Activated CD4-positive, alpha-beta memory T cell treated with anti-CD3 and anti-CD28 coated beads for 36 hours (primary cell): ENCODE data around the gene SH3GLB2. TPM values are rescaled to one million over a fixed set of nuclear protein-coding genes. Genes with fewer than 3 reads are reported as not detected.

Experiments used
- CTCF ChIA-PET: fragments of 350-600 bp; sonication (Branson Sonifier 250); formaldehyde crosslinking; loops from one replicate; lab custom pipeline; 2021; ENCODE audit warnings: antibody characterized with exemption, inconsistent platforms; lab: Charles Lee
- POLR2A ChIA-PET: fragments of 350-600 bp; sonication (Branson Sonifier 250); formaldehyde crosslinking; loops from one replicate; lab custom pipeline; 2021; ENCODE audit warnings: antibody characterized with exemption; lab: Charles Lee
- DNase-seq: peaks from one replicate; pipeline ENCODE4 v3.0.0-alpha.2; 2020
- H3K27ac Mint-ChIP-seq: one replicate; pipeline ENCODE4 v1.8.0; 2021; ENCODE audit warnings: mixed read lengths
- H3K27me3 Mint-ChIP-seq: one replicate; pipeline ENCODE4 v1.8.0; 2021; ENCODE audit warnings: mixed read lengths
- H3K36me3 Mint-ChIP-seq: one replicate; pipeline ENCODE4 v1.8.0; 2021; ENCODE audit warnings: mixed read lengths
- H3K4me1 Mint-ChIP-seq: one replicate; pipeline ENCODE4 v1.8.0; 2021; ENCODE audit warnings: low read depth, mixed read lengths
- H3K4me3 Mint-ChIP-seq: one replicate; pipeline ENCODE4 v1.8.0; 2021; ENCODE audit warnings: mild to moderate bottlenecking, mixed read lengths
- H3K9me3 Mint-ChIP-seq: one replicate; pipeline ENCODE4 v1.8.0; 2021; ENCODE audit warnings: mixed read lengths
- intact Hi-C: fragments of 100-400 bp; cut with micrococcal nuclease; formaldehyde crosslinking; loops from one replicate; pipeline ENCODE4 v1.15.1; 2023
- total RNA-seq, 2 experiments: library from RNA; stranded (reverse); gene quantifications; one replicate each; pipeline ENCODE4 v1.2.3, GENCODE V29; 2021

The SH3GLB2 gene
- total RNA-seq, 2 experiments from 2014 or later = 59.5 to 62.3 TPM

DNA sequence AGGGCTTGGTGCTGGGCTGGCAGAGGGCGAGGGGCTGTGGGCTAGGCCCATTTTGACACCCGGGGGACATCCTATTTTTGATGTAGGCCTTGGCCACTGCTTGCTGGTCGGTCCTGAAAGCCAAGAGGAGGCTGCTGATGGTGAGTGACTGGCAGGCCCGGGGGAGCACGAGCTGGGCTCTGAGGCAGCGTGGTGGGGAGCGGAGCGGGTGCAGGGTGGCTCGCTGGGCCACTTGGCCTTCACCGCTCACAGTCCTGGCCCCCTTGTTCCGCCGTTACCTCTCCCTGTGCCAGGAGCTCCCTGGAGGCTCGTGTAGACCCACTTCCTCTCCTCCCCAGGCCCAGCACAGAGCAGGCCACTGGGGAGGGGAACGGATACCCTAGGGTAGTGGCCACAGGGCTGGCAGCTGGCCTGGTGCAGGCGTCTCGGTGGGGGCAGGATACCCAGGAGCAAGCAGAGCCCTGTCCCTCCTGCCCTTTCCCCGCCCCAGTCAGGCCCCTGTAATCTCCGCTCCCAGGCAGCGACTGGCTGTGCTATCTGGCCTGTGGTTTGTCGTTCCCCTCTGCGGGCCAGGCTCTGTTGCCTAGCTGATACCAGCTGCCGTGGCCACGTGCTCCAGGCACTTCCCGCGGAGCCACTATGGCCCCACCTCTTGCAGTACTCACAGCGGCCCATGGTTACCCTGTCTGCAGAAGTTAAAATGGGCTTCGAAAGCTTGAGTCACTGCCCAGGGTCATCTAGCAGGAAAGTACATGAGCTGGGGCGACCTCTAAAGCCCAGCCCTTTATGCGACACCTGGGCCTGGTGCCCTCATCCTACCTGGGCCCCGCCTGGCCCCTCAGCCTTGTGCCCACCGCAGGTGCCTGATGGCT is 41.1 kb upstream of the SH3GLB2 start:
- DNase-seq = peak; percentile 58
- no peaks in the 10 kb centered on the region for H3K27me3 Mint-ChIP-seq
- intact Hi-C loops = no loop called here
- peaks cover 14% of the 10 kb centered on the region for H3K4me1 Mint-ChIP-seq
- CTCF ChIA-PET = no interaction called here
- POLR2A ChIA-PET = interaction anchor here (0.5 kb wide), 1 partner anchor 597 kb away, joined by 3 read pairs; no protein-coding TSS in a partner anchor
- no peaks in the 10 kb centered on the region for H3K9me3 Mint-ChIP-seq
- peaks cover 2% of the 10 kb centered on the region for H3K36me3 Mint-ChIP-seq
- no peak overlapping the region for H3K4me3 Mint-ChIP-seq
- H3K27ac Mint-ChIP-seq = peak overlapping the region; percentile 62

DNA sequence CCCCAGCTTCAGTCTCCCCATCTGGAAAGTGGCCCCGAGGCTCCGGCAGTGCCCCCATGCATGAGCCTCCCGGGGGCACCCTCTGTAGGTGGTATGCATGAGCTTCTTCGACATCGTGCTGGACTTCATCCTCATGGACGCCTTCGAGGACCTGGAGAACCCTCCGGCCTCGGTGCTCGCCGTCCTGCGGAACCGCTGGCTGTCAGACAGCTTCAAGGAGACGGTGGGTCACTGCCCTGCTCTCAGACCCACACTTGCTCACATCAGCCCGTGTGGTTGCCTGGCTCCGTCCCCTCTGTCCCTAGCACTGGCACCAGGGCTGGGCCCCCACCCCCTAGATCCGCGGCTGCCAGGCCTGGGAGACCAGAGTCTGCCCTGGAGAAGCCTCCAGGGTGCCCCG is 40.0 kb upstream of the SH3GLB2 start:
- H3K9me3 Mint-ChIP-seq = no peaks in the 10 kb centered on the region
- POLR2A ChIA-PET = interaction anchor here (0.5 to 1.0 kb wide), 3 partner anchors 17 to 598 kb away, joined by 3 to 5 read pairs (median 3); no protein-coding TSS in a partner anchor
- no peak for DNase-seq
- H3K4me1 Mint-ChIP-seq = peaks cover 9% of the 10 kb centered on the region
- no peaks in the 10 kb centered on the region for H3K27me3 Mint-ChIP-seq
- no peak overlapping the region for H3K4me3 Mint-ChIP-seq
- intact Hi-C loops = no loop called here
- peaks cover 6% of the 10 kb centered on the region for H3K36me3 Mint-ChIP-seq
- CTCF ChIA-PET = no interaction called here
- H3K27ac Mint-ChIP-seq = no peak overlapping the region

GRCh38 chr9:129064499-129064908 is 36.4 kb upstream of the SH3GLB2 start:
- H3K27ac Mint-ChIP-seq = no peak overlapping the region
- peaks cover 7% of the 10 kb centered on the region for H3K4me1 Mint-ChIP-seq
- intact Hi-C loops = no loop called here
- no peak for DNase-seq
- CTCF ChIA-PET = no interaction called here
- no peaks in the 10 kb centered on the region for H3K27me3 Mint-ChIP-seq
- POLR2A ChIA-PET = no interaction called here
- peaks cover 10% of the 10 kb centered on the region for H3K36me3 Mint-ChIP-seq
- no peak overlapping the region for H3K4me3 Mint-ChIP-seq
- H3K9me3 Mint-ChIP-seq = no peaks in the 10 kb centered on the region

- intact Hi-C loops = no loop called here
- Mint-ChIP-seq H3K4me1 (no peaks in the 10 kb centered on the region), H3K27me3 (no peaks in the 10 kb centered on the region), H3K9me3 (no peaks in the 10 kb centered on the region), H3K36me3 (peaks cover 13% of the 10 kb centered on the region), H3K4me3 (no peak overlapping the region), H3K27ac (no peak overlapping the region)
- ChIA-PET POLR2A (no interaction called here), CTCF (no interaction called here)
- DNase-seq = no peak
These were observed 34.9 kb upstream of the SH3GLB2 start for GRCh38 chr9:129063061-129063460.

DNA sequence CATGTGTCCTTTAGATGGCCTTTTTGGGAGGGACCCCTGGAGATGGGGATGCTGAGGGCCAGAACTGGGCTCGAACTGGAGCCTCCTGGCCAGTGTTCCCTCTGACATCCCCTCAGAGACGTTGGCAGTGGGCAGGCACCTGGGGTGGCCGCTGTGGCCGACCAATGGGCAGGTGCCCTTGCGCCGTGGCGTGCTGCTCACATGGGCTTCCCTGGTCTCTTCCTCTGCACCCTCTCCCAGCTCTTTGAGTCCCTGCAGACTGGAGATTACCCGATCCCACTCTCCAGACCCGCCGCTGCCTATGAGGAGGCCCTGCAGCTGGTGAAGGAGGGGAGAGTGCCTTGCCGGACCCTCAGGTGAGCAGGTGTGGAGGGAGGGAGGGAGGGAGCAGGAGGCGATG is 32.9 kb upstream of the SH3GLB2 start:
- ChIA-PET POLR2A (no interaction called here), CTCF (no interaction called here)
- Mint-ChIP-seq H3K27me3 (no peaks in the 10 kb centered on the region), H3K4me1 (no peaks in the 10 kb centered on the region), H3K9me3 (no peaks in the 10 kb centered on the region), H3K36me3 (peaks cover 13% of the 10 kb centered on the region), H3K4me3 (no peak overlapping the region), H3K27ac (no peak overlapping the region)
- no peak for DNase-seq
- intact Hi-C loops = no loop called here

DNA sequence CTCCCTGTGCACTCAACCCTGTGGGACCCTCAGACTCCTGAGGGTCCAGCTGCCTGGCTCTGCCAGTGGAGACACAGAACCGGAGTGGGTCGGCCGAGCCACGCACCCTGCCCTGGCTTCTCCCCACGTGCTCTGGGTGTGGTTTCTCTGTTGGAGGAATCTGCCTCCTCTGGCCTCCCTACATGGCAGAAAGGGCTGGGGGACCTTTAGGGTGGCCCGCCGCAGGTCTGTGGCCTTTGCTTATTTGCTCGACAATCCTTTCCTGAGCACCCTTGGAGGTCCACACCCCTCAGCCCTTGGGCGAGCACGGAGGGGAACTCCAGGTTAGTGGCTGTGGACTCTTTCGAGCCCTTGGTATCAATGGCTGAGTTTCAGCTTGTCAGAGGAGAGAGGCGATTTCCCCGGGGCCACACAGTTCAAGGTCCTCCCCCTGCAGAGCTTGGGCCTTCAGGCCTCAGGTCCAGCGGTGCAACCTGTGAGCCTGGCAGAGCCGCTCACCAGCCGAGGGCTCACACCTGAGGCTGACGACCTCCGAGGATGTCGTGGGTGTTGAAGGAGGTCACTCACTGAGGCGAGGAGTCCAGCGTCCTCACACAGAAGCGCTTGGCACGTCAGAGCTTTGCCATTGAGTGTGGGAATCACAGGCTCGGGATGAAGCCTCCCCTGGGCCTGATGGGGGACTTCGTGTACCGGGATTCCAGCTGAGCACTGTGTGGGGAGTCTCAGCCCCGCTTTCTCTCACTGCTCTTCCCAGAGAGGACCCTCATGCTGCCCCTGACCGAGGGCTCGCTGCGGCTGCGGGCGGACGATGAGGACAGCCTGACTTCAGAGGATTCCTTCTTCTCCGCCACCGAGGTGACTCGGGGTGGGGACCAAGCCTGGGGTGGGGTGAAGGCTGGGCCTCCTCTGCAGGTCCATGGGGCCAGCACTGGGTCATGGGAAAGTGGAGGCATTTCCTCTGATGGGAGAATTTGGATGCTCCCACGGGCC is 32.0 kb upstream of the SH3GLB2 start:
- Mint-ChIP-seq H3K9me3 (no peaks in the 10 kb centered on the region), H3K36me3 (peaks cover 13% of the 10 kb centered on the region), H3K27me3 (no peaks in the 10 kb centered on the region), H3K27ac (no peak overlapping the region), H3K4me3 (no peak overlapping the region), H3K4me1 (no peaks in the 10 kb centered on the region)
- intact Hi-C loops = no loop called here
- ChIA-PET POLR2A (no interaction called here), CTCF (no interaction called here)
- no peak for DNase-seq

- Mint-ChIP-seq H3K4me1 (no peaks in the 10 kb centered on the region), H3K27me3 (no peaks in the 10 kb centered on the region), H3K4me3 (no peak overlapping the region), H3K9me3 (no peaks in the 10 kb centered on the region), H3K36me3 (peaks cover 13% of the 10 kb centered on the region), H3K27ac (no peak overlapping the region)
- ChIA-PET CTCF (no interaction called here), POLR2A (no interaction called here)
- DNase-seq = no peak
- intact Hi-C loops = no loop called here
These were observed 31.0 kb upstream of the SH3GLB2 start for GRCh38 chr9:129058965-129059795.

DNA sequence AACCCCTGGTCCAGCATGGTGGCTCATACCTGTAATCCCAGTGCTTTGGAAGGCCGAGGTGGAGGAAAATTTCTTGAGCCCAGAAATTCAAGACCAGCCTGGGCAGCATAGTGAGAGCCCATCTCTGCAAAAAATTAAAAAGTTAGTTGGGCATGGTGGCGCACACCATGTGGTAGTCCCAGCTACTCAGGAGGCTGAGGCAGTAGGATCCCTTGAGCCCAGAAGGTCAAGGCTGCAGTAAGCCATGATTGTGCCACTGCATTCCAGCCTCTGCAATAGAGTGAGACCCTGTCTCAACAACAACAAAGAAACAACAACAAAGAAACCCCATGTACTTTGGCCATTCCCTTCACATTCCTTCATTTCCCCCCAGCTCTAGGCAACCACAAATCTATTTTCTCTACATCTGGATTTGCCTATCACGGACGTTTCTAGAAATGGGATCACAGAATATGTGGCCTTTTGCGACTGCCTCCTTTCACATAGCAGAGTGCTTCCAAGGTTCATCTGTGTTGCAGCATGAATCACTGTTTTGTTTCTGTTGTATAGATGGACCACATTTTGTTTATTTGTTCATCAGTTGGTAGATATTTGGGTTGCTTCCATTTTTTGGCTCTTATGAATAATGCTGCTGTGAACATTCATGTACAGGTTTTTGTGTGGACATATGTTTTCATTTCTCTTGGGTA is 26.2 kb upstream of the SH3GLB2 start:
- CTCF ChIA-PET = no interaction called here
- Mint-ChIP-seq H3K4me1 (no peaks in the 10 kb centered on the region), H3K9me3 (no peaks in the 10 kb centered on the region), H3K27me3 (no peaks in the 10 kb centered on the region), H3K27ac (no peak overlapping the region), H3K4me3 (no peak overlapping the region), H3K36me3 (peaks cover 5% of the 10 kb centered on the region)
- intact Hi-C loops = no loop called here
- no peak for DNase-seq
- POLR2A ChIA-PET = no interaction called here

GRCh38 chr9:129053020-129053419 is 24.9 kb upstream of the SH3GLB2 start:
- Mint-ChIP-seq H3K9me3 (no peaks in the 10 kb centered on the region), H3K4me1 (no peaks in the 10 kb centered on the region), H3K4me3 (no peak overlapping the region), H3K36me3 (peaks cover 6% of the 10 kb centered on the region), H3K27me3 (no peaks in the 10 kb centered on the region), H3K27ac (no peak overlapping the region)
- no peak for DNase-seq
- intact Hi-C loops = no loop called here
- POLR2A ChIA-PET = no interaction called here
- CTCF ChIA-PET = no interaction called here

- ChIA-PET CTCF (no interaction called here), POLR2A (no interaction called here)
- Mint-ChIP-seq H3K4me3 (no peak overlapping the region), H3K9me3 (no peaks in the 10 kb centered on the region), H3K27me3 (no peaks in the 10 kb centered on the region), H3K4me1 (no peaks in the 10 kb centered on the region), H3K27ac (no peak overlapping the region), H3K36me3 (peaks cover 6% of the 10 kb centered on the region)
- intact Hi-C loops = no loop called here
- no peak for DNase-seq
These were observed 24.5 kb upstream of the SH3GLB2 start for GRCh38 chr9:129052592-129052991.

GRCh38 chr9:129042016-129042415 is 13.9 kb upstream of the SH3GLB2 start:
- ChIA-PET CTCF (no interaction called here), POLR2A (no interaction called here)
- Mint-ChIP-seq H3K36me3 (peaks cover 9% of the 10 kb centered on the region), H3K27me3 (no peaks in the 10 kb centered on the region), H3K27ac (no peak overlapping the region), H3K9me3 (no peaks in the 10 kb centered on the region), H3K4me1 (peaks cover 20% of the 10 kb centered on the region), H3K4me3 (no peak overlapping the region)
- DNase-seq = no peak
- intact Hi-C loops = no loop called here
